HG02943 (cell line): ENCODE measurements around the gene SLC6A17.

Source experiments
- ATAC-seq: cut with Tn5 transposase; IDR thresholded peaks from one replicate; pipeline ENCODE4 v1.9.1; 2021; ENCODE audit warnings: mild to moderate bottlenecking, low read depth, moderate library complexity; ENCODE audit not compliant: unreplicated experiment

SLC6A17 gene

GRCh38 chr1:110215621-110216515, 65.6 kb downstream of the SLC6A17 start:
- ATAC-seq: no peak

- no peak for ATAC-seq
Observed at GRCh38 chr1:110216844-110217444, 66.7 kb downstream of the SLC6A17 start.

DNA sequence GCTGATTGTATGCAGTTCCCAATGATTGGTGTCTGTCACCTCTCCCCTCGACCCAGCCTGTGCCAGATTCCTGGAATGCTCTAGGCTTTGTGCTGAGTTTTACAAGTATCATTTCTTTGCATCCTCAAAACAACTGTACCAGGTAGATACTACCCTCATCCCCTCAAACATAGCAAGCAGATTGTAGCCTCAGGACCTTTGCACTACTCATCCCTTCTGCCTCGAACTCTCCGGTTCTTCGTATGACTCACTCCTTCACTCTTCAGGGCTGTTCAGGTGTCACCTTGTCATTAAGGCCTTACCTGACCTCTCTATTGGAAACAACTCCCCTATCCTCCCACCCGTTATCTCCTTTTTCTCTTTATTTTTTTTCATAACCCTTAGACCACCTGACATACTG, 67.8 kb downstream of the SLC6A17 start:
- ATAC-seq: no peak

DNA sequence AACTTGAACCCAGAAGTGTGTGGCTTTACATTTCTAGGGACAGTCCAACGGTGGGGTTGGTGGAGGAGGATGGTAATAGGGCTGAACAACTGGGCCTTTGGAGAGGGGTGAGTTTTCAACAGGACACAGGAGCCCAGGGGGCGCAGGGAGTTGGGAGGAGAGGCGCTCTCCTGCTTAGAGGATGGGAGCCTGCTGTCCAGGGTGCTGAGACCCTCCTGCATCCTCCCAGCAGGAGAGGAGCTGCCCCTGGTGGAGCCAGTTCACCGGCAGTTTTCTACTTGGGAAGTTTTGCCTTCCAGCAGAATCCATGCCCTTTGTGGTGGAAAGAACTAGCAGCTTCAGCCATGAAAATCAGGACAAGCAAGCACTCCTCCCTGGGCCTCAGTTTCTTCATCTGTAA, 68.4 kb downstream of the SLC6A17 start:
- no peak for ATAC-seq

DNA sequence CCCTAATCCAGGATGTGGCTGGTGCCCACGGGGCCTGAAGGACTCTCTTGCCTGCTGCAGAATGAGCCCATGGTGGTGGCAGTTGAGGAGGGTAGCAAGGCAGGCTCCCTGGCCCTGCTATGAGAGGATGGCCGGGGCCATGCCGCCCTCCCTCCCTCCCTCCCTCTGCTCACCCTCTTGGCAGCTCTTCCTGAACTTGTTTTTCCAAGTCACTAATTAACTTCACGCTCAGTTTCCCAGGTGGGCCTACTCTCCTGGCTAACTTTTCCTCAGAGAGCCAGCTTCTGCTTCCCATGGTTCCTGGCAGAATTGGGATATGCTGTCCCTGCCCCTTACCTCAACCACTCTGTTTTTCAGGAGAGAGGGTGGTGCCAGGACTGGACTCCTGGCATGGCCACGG, 70.0 kb downstream of the SLC6A17 start:
- ATAC-seq: no peak

DNA sequence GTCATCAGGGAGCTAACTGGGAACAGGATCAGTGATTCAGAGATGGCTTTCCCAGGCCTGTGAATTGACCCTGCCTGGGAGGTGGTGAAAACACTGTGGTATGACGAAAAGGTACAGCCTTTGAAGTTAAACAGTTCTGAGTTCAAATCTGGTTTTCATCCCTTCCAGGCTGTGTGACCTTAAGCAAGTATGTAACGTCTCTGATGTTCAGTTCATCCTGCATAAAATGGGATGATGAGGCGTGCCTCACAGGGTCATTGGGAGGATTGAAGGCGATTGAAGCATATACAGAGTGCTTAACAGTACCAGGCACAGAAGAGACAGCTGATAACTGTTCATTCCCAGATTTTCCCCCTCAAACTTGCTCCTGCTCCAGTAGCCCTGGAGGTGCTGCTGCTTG, 70.8 kb downstream of the SLC6A17 start:
- ATAC-seq: no peak

DNA sequence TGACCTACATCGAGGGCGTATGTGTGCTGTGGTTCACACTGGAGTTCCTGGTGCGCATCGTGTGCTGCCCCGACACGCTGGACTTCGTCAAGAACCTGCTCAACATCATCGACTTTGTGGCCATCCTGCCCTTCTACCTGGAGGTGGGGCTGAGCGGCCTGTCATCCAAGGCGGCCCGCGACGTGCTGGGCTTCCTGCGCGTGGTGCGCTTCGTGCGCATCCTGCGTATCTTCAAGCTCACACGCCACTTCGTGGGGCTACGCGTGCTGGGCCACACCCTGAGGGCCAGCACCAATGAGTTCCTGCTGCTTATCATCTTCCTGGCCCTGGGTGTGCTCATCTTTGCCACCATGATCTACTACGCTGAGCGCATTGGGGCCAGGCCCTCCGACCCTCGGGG, 72.8 kb downstream of the SLC6A17 start:
- ATAC-seq: no peak

DNA sequence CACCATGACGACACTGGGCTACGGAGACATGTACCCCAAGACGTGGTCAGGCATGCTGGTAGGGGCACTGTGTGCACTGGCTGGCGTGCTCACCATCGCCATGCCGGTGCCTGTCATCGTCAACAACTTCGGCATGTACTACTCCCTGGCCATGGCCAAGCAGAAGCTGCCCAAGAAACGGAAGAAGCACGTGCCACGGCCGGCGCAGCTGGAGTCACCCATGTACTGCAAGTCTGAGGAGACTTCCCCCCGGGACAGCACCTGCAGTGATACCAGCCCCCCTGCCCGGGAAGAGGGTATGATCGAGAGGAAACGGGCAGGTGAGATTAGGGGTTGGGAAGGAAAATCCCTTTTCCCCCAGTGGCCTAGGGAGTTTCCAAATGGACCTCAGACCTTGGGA, 73.3 kb downstream of the SLC6A17 start:
- ATAC-seq: no peak

GRCh38 chr1:110224240-110224995, 74.1 kb downstream of the SLC6A17 start:
- no peak for ATAC-seq

- ATAC-seq: no peak
Observed at GRCh38 chr1:110225212-110225611, 74.9 kb downstream of the SLC6A17 start.

DNA sequence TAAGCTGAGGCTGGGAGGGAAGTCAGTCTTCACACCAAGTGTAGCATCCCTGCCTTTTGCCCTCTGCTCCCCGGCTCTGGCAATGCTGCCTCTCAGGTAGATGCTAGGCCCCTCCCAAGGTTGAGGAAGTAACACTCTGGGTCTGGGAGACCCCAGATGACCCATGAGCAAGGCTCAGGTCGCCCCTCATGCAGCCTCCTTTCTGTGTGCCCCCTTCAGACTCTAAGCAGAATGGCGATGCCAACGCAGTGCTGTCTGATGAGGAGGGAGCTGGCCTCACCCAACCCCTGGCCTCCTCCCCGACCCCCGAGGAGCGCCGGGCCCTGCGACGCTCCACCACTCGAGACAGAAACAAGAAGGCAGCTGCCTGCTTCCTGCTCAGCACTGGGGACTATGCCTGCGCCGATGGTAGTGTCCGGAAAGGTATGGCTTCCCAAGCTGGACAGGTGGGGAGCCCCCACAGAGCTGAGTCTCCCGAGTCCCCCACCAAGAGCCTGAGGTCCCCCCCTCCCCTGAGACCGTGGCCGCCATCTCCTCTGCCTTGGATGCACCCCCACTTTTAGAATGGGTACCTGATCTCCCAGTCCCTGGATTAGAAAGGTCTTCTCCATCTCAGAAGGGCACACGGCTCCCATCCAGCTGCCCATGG, 75.6 kb downstream of the SLC6A17 start:
- ATAC-seq: no peak

- no peak for ATAC-seq
Observed at GRCh38 chr1:110227774-110228173, 77.5 kb downstream of the SLC6A17 start.

DNA sequence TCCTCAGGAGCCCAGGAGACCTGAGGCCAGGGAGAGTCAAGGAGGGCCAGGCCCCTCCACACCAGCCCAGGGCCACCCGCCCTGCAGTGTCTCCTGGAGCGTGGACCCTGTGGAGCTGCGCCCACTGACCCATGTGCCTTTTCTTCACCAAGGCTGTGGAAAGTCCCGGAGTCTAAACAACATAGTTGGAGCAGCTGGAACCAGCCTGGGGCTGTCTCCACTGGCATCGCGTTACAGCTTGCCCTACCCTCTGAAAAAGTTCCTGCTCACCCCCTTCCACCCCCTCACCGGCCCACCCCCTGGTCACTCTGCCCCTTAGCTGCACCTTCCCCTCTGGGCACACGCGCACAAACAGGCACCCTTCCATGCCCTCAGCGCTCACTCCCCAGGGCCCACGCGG, 78.1 kb downstream of the SLC6A17 start:
- ATAC-seq: no peak

GRCh38 chr1:110228869-110229268, 78.6 kb downstream of the SLC6A17 start:
- no peak for ATAC-seq

- ATAC-seq: no peak
Observed at GRCh38 chr1:110229348-110230001, 79.2 kb downstream of the SLC6A17 start.

GRCh38 chr1:110230381-110231199, 80.3 kb downstream of the SLC6A17 start:
- no peak for ATAC-seq

GRCh38 chr1:110233861-110234260, 83.6 kb downstream of the SLC6A17 start:
- ATAC-seq: no peak

- no peak for ATAC-seq
Observed at GRCh38 chr1:110234691-110235090, 84.4 kb downstream of the SLC6A17 start.

DNA sequence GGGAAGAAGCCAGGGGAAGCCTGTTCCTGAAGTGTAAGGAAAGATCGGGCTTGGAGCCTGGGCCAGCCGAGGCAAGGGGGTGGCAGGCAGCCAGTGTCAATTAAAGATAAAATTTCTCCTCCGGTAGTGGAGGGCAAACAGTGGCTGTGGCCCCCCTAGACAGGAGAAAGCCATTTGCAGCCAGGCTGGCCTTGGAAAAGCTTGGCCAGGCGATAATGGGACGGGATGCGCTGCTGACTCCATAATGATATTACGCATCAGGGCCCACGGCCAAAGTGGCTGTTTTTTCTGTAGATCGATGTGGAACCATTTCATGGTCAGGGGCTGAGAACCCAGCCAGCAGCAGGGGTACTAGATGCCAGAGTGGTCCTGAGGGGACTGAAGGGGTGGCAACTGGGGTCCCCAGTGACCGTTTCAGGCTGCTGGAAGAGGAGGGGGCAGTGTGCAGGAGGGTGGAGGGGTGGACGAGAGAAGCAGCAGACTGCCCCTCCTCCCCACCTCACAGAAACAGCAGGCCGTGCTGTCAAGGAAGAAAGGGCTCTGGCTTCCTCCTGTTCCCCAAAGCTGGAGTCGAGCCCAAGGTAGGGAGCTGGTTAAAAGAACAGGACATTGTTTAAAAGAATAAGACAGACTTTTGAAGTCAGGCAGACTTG, 85.0 kb downstream of the SLC6A17 start:
- ATAC-seq: no peak
